Esophagus squamous epithelium (tissue), 4 donors: ENCODE results near the gene KHDRBS1.

Source experiments
- POLR2A ChIP-seq, 4 donors: fragments of 450-650 bp; IDR thresholded peaks; one replicate each; pipeline ENCODE4 v1.6.1; 2017; ENCODE audit warnings: antibody characterized with exemption in 4 of 4, mild to moderate bottlenecking in 4 of 4, moderate library complexity in 3 of 4
- TF ChIP-seq, protein P1 (sequence below), 6 experiments: fragments of 450-650 bp in 4 of 6; fragments of 200-600 bp in 2 of 6; sonication (generic) in 2 of 6; IDR thresholded peaks; one replicate each; pipeline ENCODE4 v1.5.1; 2016 to 2019; ENCODE audit warnings: antibody characterized with exemption in 6 of 6, mild to moderate bottlenecking in 4 of 6, moderate library complexity in 4 of 6

DNA sequence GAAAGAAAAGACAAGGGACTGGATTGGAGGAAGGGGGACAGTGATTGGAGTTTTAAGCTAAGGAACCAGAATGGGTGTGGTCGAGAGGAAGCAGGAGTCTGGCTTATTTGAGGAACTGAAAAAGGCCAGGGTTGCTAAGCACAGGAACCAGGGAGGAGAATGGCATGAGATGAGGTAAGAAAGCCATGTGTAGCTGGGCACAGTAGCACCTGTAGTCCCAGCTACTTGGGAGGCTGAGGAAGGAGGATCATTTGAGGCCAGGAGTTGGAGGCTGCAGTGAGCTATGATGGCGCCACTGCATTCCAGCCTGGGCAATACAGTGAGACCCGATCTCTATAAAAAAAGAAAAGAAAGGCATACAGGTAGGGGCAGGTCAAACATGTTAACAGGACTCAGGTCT lies 8.1 kb upstream of the KHDRBS1 start:
- TF ChIP-seq, protein P1, sequence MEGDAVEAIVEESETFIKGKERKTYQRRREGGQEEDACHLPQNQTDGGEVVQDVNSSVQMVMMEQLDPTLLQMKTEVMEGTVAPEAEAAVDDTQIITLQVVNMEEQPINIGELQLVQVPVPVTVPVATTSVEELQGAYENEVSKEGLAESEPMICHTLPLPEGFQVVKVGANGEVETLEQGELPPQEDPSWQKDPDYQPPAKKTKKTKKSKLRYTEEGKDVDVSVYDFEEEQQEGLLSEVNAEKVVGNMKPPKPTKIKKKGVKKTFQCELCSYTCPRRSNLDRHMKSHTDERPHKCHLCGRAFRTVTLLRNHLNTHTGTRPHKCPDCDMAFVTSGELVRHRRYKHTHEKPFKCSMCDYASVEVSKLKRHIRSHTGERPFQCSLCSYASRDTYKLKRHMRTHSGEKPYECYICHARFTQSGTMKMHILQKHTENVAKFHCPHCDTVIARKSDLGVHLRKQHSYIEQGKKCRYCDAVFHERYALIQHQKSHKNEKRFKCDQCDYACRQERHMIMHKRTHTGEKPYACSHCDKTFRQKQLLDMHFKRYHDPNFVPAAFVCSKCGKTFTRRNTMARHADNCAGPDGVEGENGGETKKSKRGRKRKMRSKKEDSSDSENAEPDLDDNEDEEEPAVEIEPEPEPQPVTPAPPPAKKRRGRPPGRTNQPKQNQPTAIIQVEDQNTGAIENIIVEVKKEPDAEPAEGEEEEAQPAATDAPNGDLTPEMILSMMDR (IDR thresholded peaks at IDR 0.05), result no peak
- TF ChIP-seq POLR2A (IDR thresholded peaks at IDR 0.05), result no peak
